PC-3 (cell line): ENCODE data around the gene GIN1.

Experiments
- CTCF ChIP-seq: fragments of 300-600 bp; sonication (generic); conservative IDR thresholded peaks from 2 replicates; pipeline ENCODE4 v1.5.1; 2017; ENCODE audit warnings: antibody characterized with exemption, low read depth, mild to moderate bottlenecking, low read length
- EZH2 ChIP-seq: fragments of 300-600 bp; sonication (generic); IDR thresholded peaks from one replicate; pipeline ENCODE4 v1.6.1; 2017; ENCODE audit warnings: antibody characterized with exemption, mild to moderate bottlenecking, low read length; ENCODE audit not compliant: unreplicated experiment
- EZH2phosphoT487 ChIP-seq: fragments of 300-600 bp; sonication (generic); IDR thresholded peaks from 2 replicates; pipeline ENCODE4 v1.6.1; 2018; ENCODE audit warnings: mild to moderate bottlenecking, antibody characterized with exemption, low read length, borderline replicate concordance

GRCh38 chr5:103102234-103102633 lies 17.7 kb downstream of the GIN1 start:
- TF ChIP-seq EZH2 (no peak), CTCF (no peak), EZH2phosphoT487 (no peak)
